NCI-H82 treated with DMSO at 0.1 percent for 48 hours (cell line): Measurements from ENCODE around the gene EFCAB10.
"Not testable (repeated sequence)": the region's sequence is repeated elsewhere in the genome, so short reads cannot be mapped to it uniquely, and the experiment has no call there.

Experiments used
- DNase-seq: peaks from one replicate; lab custom pipeline; 2025; ENCODE audit not compliant: unreplicated experiment; lab: John Stamatoyannopoulos, UW

Gene EFCAB10

DNA sequence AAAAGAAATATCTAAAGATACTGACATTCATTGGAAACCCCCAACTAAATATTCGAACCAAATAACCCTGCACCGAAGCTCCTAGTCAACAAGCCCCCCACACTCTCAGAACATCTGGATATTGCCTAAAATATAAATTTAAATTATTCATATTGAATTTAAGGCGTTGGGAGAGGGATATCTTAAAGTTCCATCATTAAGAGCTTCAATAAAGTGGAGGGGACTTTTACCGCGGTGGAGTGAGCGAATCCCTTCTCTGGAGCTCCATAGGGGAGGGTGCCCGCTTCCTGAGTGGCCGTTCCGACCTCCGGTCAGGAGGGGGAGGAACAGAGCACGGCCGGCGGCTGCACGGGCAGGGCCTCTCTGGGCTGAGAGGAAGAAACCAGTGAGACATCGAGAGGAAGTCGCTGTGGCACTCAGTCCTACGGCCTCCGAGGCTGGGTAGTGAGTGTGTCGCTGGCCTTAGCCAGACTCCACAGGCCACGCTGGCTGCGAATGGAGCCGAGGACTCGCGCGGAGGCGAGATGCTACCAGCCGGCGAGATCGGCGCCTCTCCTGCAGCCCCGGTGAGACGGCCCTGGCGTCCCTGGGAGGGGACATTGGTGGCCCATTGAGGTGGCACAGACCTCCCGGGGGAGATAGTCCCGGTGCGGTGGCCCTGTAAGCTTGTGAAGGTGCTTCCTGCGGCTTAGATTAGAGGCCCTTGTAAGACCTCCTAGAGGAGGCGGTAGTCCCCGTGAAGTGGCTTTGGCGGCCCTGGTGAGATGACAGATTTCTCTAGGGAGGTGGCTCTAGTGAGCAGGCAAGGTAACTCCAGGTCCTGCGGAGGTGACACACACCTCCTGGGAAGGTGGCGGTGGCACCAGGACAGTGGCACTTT is 49.3 kb downstream of the EFCAB10 start, which contains the start of gene RINT1:
TSS of gene RINT1 (plus strand) at position 410 of the 880 bp plus-strand sequence. CDS start at position 525, 115 bp downstream.
- DNase-seq, result peak; percentile 65

GRCh38 chr7:105530546-105530945 is 50.7 kb downstream of the EFCAB10 start:
- DNase-seq, result no peak

- no peak for DNase-seq
Observed at GRCh38 chr7:105530126-105530525, 51.2 kb downstream of the EFCAB10 start.

DNA sequence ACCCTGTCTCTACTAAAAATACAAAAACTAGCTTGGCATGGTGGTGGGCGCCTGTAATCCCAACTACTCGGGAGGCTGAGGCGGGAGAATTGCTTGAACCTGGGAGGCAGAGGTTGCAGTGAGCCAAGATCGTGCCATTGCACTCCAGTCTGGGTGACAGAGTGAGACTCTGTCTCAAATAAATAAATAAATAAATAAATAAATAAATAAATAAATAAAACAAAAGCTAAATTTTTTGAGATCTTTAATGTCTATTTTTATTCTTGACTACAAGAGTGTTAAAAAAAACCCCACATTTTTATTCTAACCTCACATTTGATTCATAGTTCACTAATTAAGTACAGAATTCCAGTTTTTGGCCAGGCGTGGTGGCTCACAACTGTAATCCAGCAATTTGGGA is 53.6 kb downstream of the EFCAB10 start:
- not testable (repeated sequence) for DNase-seq

GRCh38 chr7:105524840-105525239 is 56.5 kb downstream of the EFCAB10 start:
- DNase-seq, result no peak

GRCh38 chr7:105524423-105524822 is 56.9 kb downstream of the EFCAB10 start:
- DNase-seq, result not testable (repeated sequence)

DNA sequence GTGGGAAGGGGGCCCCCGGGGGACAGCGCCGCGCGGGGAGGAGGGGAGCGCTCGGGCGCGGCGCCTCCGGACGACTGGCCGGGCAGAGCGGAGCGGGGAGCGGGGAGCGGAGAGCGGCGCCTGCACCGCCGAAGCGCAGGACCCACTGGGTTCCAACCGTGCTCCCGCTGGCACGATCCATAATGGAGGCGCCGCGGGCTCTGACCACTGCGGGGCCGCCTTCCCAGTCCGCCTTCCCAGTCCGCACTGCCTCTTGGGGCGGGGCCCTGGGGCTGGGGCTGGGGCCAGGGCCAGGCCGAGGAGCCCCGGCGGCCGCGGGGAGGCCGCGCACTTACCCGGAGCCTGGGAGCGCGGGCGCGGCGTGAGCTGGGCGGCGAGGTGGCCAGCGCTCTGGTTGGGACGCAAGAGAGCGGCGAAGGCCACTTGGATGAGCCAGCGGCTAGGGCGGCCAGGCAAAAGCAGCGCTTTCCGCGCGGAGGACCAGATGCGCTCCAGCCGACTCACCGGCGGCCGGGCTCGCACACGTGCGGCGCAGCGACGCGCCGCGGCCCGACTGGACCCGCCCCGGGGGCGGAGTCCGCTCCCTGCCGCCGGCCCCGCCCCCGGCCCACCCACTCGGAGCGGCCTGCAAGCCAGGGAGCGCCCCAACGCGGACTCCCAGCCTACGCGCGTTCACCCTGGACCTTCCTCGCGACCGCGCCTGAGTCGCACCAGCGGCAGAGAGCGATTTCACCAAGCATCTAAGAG is 59.4 kb downstream of the EFCAB10 start, which contains the start of gene PUS7:
TSS of gene PUS7 (minus strand) at position 555 of the 747 bp plus-strand sequence. CDS start 13,759 bp downstream, outside the sequence.
- DNase-seq, result peak; percentile 71

GRCh38 chr7:105521027-105521716 is 60.1 kb downstream of the EFCAB10 start:
- no peak for DNase-seq

- not testable (repeated sequence) for DNase-seq
Observed at GRCh38 chr7:105520620-105521019, 60.7 kb downstream of the EFCAB10 start.

- DNase-seq, result no peak
Observed at GRCh38 chr7:105519353-105519752, 61.9 kb downstream of the EFCAB10 start.

GRCh38 chr7:105515610-105516009 is 65.7 kb downstream of the EFCAB10 start:
- not testable (repeated sequence) for DNase-seq
